Right kidney (tissue), 1 donor: Measurements from ENCODE around the gene TTC28.

Source experiments
- DNase-seq: peaks from one replicate; pipeline ENCODE4 v3.0.0-alpha.2; 2016

TTC28 gene

GRCh38 chr22:28348613-28349609 is 330.7 kb downstream of the TTC28 start:
- DNase-seq = no peak

- no peak for DNase-seq
These were observed 333.3 kb downstream of the TTC28 start for GRCh38 chr22:28346308-28346707.

- no peak for DNase-seq
These were observed 334.5 kb downstream of the TTC28 start for GRCh38 chr22:28344918-28345703.

- no peak for DNase-seq
These were observed 338.6 kb downstream of the TTC28 start for GRCh38 chr22:28341001-28341400.

- no peak for DNase-seq
These were observed 346.6 kb downstream of the TTC28 start for GRCh38 chr22:28333088-28333487.

- DNase-seq = no peak
These were observed 347.2 kb downstream of the TTC28 start for GRCh38 chr22:28332410-28332809.

GRCh38 chr22:28331695-28332094 is 347.9 kb downstream of the TTC28 start:
- DNase-seq = no peak

- DNase-seq = no peak
These were observed 350.2 kb downstream of the TTC28 start for GRCh38 chr22:28329186-28330073.

GRCh38 chr22:28328756-28329155 is 350.9 kb downstream of the TTC28 start:
- no peak for DNase-seq

- no peak for DNase-seq
These were observed 363.6 kb downstream of the TTC28 start for GRCh38 chr22:28316014-28316413.

- no peak for DNase-seq
These were observed 364.7 kb downstream of the TTC28 start for GRCh38 chr22:28314959-28315358.

- DNase-seq = no peak
These were observed 369.3 kb downstream of the TTC28 start for GRCh38 chr22:28310299-28310698.

GRCh38 chr22:28299753-28300152 is 379.9 kb downstream of the TTC28 start:
- no peak for DNase-seq

- DNase-seq = no peak
These were observed 380.3 kb downstream of the TTC28 start for GRCh38 chr22:28299309-28299708.

- DNase-seq = no peak
These were observed 382.1 kb downstream of the TTC28 start for GRCh38 chr22:28297504-28297903.

GRCh38 chr22:28296452-28296851 is 383.2 kb downstream of the TTC28 start:
- DNase-seq = no peak

GRCh38 chr22:28283068-28283654 is 396.5 kb downstream of the TTC28 start:
- DNase-seq = no peak

GRCh38 chr22:28282405-28283067 is 397.1 kb downstream of the TTC28 start:
- DNase-seq = no peak

- DNase-seq = no peak
These were observed 399.8 kb downstream of the TTC28 start for GRCh38 chr22:28279888-28280287.

- DNase-seq = no peak
These were observed 410.4 kb downstream of the TTC28 start for GRCh38 chr22:28269277-28269676.

GRCh38 chr22:28268850-28269249 is 410.8 kb downstream of the TTC28 start:
- DNase-seq = no peak
